ENCODE data around the gene EFCC1.

EFCC1 gene

DNA sequence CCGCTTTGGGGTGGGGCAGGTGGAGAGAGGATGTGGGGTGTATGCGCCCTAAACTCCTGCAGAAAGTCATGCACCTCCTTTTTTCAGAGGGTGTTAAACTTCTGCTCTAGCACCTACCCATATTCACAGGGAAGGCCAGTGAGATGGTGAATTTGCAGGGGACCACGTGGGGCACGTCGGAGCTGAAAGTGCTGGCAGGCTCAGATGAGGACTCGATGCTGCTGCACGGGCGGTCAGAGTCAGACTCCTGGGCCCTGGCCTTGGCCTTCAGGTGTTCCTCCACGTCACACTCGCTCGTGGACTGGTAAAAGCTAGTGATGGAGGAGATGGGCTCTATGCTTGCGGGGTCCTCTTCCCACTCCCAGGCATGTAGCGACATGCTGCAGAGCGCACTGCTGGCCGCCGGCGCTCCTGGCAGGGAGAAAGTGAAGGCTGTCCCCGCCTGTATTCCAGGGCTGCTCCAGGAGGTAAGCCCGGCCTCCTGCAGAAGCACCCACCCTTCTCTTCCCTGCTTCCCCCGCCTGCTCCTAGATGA is 8.1 kb upstream of the EFCC1 start:
- CTCF ChIA-PET: interaction anchor here (1.2 kb wide), 1 partner anchor 60 kb away, joined by 3 read pairs; no protein-coding TSS in a partner anchor
- H3K4me3 ChIP-seq (ENCODE audit: low read depth, low read length): no peak overlapping the region
- TF ChIP-seq, protein P1, sequence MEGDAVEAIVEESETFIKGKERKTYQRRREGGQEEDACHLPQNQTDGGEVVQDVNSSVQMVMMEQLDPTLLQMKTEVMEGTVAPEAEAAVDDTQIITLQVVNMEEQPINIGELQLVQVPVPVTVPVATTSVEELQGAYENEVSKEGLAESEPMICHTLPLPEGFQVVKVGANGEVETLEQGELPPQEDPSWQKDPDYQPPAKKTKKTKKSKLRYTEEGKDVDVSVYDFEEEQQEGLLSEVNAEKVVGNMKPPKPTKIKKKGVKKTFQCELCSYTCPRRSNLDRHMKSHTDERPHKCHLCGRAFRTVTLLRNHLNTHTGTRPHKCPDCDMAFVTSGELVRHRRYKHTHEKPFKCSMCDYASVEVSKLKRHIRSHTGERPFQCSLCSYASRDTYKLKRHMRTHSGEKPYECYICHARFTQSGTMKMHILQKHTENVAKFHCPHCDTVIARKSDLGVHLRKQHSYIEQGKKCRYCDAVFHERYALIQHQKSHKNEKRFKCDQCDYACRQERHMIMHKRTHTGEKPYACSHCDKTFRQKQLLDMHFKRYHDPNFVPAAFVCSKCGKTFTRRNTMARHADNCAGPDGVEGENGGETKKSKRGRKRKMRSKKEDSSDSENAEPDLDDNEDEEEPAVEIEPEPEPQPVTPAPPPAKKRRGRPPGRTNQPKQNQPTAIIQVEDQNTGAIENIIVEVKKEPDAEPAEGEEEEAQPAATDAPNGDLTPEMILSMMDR (IDR thresholded peaks at IDR 0.05; ENCODE audit: insufficient read depth, low read length, missing control alignments): no peak
- DNase-seq (ENCODE audit: low read depth, low spot score): no peak
- POLR2A ChIA-PET: no interaction called here

DNA sequence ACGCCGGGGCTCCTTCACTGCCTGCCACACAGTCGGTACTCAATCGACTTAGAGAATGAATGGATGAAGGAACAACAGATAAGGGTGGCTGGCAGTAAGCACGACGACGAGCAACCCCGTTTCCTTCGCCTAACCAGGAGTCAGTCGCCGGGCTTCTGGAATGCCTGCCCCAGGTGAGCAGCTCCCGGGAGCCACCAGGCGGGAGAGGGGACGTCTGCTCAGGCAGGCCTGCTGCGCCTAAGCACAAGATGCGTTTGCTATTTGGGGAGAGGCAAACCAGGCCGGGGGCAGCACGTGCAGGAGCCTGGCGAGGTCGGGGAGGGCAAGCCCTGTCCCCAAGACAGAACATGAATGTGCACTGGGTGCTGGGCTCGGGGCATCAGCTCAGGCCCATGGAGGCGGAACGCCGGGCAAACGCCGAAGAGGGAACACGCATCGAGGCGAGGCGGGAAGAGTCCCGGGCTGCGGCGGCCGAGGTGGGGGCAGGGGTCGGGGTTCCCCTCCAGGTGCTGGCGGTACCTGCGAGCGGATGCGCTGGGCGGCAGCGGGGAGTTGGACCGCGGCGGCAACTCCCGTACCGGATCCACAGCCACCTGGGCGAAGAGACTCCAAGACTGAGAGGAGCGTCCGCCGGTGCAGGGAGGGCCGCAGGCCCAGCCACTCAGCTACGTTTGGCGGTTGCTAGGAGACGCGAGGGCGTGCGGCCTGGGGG is 7.5 kb upstream of the EFCC1 start, which contains the start of gene CFAP92:
Gene CFAP92, minus strand, starts transcription at position 616 of the 712 bp plus-strand sequence. CDS start 772 bp downstream, outside the sequence.
- TF ChIP-seq, protein P1 (IDR thresholded peaks at IDR 0.05; ENCODE audit: insufficient read depth, low read length, missing control alignments): no peak
- peak within 1 kb of the TSS; percentile 45 for H3K4me3 ChIP-seq (ENCODE audit: low read depth, low read length)
- POLR2A ChIA-PET: no interaction called here
- no peak for DNase-seq (ENCODE audit: low read depth, low spot score)
- CTCF ChIA-PET: interaction anchor here (1.5 to 2.4 kb wide), 2 partner anchors 23 to 252 kb away, joined by 4 to 15 read pairs; no protein-coding TSS in a partner anchor

DNA sequence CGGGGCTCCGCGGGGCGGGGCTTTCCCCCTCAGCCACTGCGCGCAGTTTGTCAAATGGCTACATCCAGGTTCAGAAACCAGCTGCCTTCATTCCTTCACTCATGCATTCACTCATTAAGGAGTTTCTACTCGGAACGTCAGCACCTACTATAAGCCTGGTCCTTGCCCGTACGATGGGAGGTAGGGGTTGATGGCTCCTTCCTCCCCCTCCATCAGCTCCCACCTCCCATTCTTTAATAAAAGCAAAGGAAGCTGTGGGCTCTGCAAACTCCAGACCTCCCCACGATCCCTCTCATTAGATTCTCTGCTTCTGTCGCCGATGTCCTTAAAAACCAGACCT is 7.0 kb upstream of the EFCC1 start:
- TF ChIP-seq, protein P1 (IDR thresholded peaks at IDR 0.05; ENCODE audit: insufficient read depth, low read length, missing control alignments): no peak
- H3K4me3 ChIP-seq (ENCODE audit: low read depth, low read length): peak overlapping the region; percentile 45
- POLR2A ChIA-PET: no interaction called here
- no peak for DNase-seq (ENCODE audit: low read depth, low spot score)
- CTCF ChIA-PET: interaction anchor here (1.5 to 2.4 kb wide), 2 partner anchors 24 to 251 kb away, joined by 4 to 15 read pairs; no protein-coding TSS in a partner anchor

DNA sequence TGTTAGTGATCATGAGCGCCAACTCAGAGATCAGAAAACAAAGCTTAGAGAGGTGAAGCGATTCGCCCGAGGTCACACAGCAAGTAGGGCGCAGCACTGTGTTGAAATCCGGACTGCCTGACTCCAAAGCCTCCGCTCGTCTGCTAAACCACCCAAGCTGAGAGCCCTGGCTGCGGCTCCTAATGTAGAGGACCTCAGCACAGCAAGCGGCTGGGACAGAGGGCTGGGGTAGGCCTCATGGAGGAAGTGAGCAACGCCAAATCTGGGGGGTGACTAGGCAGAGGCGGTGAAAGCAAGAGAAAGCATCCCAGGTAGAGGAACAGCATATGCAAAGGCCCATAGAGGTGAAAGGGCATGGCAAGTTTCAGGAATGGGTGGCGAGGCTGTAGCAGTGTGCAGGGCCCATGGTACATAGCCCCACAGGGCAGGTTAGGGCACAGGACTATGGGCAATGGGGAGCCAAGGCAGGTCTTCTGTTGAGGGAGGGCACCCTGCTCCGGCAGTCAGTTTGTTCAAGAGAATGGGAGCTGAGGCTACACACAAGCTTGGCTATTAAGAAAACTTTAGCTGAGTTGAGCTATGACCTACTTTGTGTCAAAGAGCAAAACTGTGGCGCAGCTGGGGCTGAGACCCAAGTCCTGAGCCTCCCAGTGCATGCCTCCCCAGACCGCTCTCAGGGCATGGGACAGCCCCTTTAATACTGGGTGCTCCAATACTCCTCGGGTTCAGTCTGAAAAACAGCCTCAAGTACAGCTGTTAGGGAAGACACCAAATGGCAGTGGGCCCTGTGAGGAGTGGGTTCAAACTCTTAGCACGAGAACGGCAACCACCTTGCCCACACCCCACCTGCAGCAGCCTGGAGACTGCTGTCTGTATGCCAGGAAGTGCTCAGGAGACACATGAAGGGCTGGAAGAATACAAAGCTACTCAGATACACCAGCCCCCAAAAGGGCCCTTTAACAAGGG is 6.2 kb upstream of the EFCC1 start:
- ChIA-PET CTCF (interaction anchor here (0.8 to 2.4 kb wide), 4 partner anchors 11 to 250 kb away, joined by 3 to 15 read pairs (median 4); no protein-coding TSS in a partner anchor), POLR2A (no interaction called here)
- TF ChIP-seq, protein P1 (IDR thresholded peaks at IDR 0.05; ENCODE audit: insufficient read depth, low read length, missing control alignments): no peak
- DNase-seq (ENCODE audit: low read depth, low spot score): no peak
- H3K4me3 ChIP-seq (ENCODE audit: low read depth, low read length): no peak overlapping the region

DNA sequence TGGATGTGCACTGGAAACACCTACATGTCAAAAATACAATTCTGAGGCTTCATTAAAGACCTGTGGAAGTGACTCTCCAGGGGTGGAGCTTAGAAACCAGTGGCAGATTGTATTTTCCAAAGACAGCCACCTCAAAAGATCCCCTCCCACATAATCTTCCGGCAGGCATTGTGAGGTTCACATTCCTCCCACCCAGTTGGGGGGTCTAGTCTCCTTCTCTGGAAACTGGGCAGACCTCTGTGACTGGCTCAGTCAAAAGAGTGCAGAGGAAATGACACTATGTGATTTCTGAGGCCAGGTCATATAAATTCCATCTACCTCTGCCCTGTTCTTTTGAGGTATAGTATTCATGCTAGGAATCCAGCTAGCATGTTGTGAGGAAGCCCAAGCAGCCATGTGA is 5.4 kb upstream of the EFCC1 start:
- ChIA-PET POLR2A (no interaction called here), CTCF (interaction anchor here (0.8 to 2.4 kb wide), 3 partner anchors 12 to 58 kb away, joined by 3 to 15 read pairs (median 3); no protein-coding TSS in a partner anchor)
- TF ChIP-seq, protein P1 (IDR thresholded peaks at IDR 0.05; ENCODE audit: insufficient read depth, low read length, missing control alignments): no peak
- H3K4me3 ChIP-seq (ENCODE audit: low read depth, low read length): no peak overlapping the region
- no peak for DNase-seq (ENCODE audit: low read depth, low spot score)
